MM.1S (cell line): Measurements from ENCODE around the gene FBLN7.

Experiments used
- DNase-seq: peaks from one replicate; pipeline ENCODE4 v3.0.0-alpha.2; 2015
- H2AFZ ChIP-seq: fragments of 300-600 bp; sonication (generic); 2 replicates; pipeline ENCODE4 v1.6.0; 2016; ENCODE audit warnings: antibody characterized with exemption, low read length
- H3F3A ChIP-seq: fragments of 300-600 bp; sonication (generic); 2 replicates; pipeline ENCODE4 v1.6.1; 2016; ENCODE audit warnings: mild to moderate bottlenecking, antibody characterized with exemption, low read length, moderate library complexity, mixed read lengths; ENCODE audit not compliant: insufficient read depth
- H3K27ac ChIP-seq: fragments of 300-600 bp; sonication (generic); 2 replicates; pipeline ENCODE4 v1.5.1; 2016; ENCODE audit warnings: mild to moderate bottlenecking, low read length
- H3K27me3 ChIP-seq: fragments of 300-600 bp; sonication (generic); replicated peaks from 2 replicates; pipeline ENCODE4 v1.6.0; 2016; ENCODE audit warnings: low read length; ENCODE audit not compliant: insufficient read depth
- H3K36me3 ChIP-seq: fragments of 300-600 bp; sonication (generic); replicated peaks from 2 replicates; pipeline ENCODE4 v1.6.1; 2016; ENCODE audit warnings: mild to moderate bottlenecking, low read length, mixed read lengths; ENCODE audit not compliant: insufficient read depth
- H3K4me1 ChIP-seq: fragments of 300-600 bp; sonication (generic); 2 replicates; pipeline ENCODE4 v1.6.1; 2016; ENCODE audit warnings: low read length, mixed read lengths
- H3K4me2 ChIP-seq: fragments of 300-600 bp; sonication (generic); 2 replicates; pipeline ENCODE4 v1.6.0; 2016; ENCODE audit warnings: low read depth, low read length
- H3K4me3 ChIP-seq: fragments of 300-600 bp; sonication (generic); 2 replicates; pipeline ENCODE4 v1.5.1; 2016; ENCODE audit warnings: low read length, mixed read lengths
- H3K79me2 ChIP-seq: fragments of 300-600 bp; sonication (generic); 2 replicates; pipeline ENCODE4 v1.6.1; 2016; ENCODE audit warnings: mixed run types, low read length, mixed read lengths
- H3K9ac ChIP-seq: fragments of 300-600 bp; sonication (generic); 2 replicates; pipeline ENCODE4 v1.6.1; 2016; ENCODE audit warnings: low read length, mixed read lengths
- H3K9me2 ChIP-seq: fragments of 300-600 bp; sonication (generic); replicated peaks from 2 replicates; pipeline ENCODE4 v1.6.1; 2016; ENCODE audit warnings: mild to moderate bottlenecking, low read length, mixed read lengths; ENCODE audit not compliant: insufficient read depth
- H3K9me3 ChIP-seq: fragments of 300-600 bp; sonication (generic); replicated peaks from 2 replicates; pipeline ENCODE4 v1.6.1; 2016; ENCODE audit warnings: mild to moderate bottlenecking, low read length, mixed read lengths; ENCODE audit not compliant: insufficient read depth
- H4K20me1 ChIP-seq: fragments of 300-600 bp; sonication (generic); 2 replicates; pipeline ENCODE4 v1.6.1; 2016; ENCODE audit warnings: mild to moderate bottlenecking, low read length, moderate library complexity, mixed read lengths; ENCODE audit not compliant: insufficient read depth
- CTCF ChIP-seq: fragments of 300-600 bp; sonication (generic); IDR thresholded peaks from 2 replicates; pipeline ENCODE4 v1.5.1; 2016; ENCODE audit warnings: antibody characterized with exemption, low read length, mixed read lengths
- EZH2 ChIP-seq: fragments of 300-600 bp; sonication (generic); optimal IDR thresholded peaks from 2 replicates; pipeline ENCODE3; 2017; ENCODE audit warnings: low read depth, mild to moderate bottlenecking, antibody characterized with exemption, low read length, mixed read lengths
- EZH2phosphoT487 ChIP-seq: fragments of 300-600 bp; sonication (generic); IDR thresholded peaks from 2 replicates; pipeline ENCODE4 v1.6.1; 2018; ENCODE audit warnings: antibody characterized with exemption, low read length

The FBLN7 gene

GRCh38 chr2:112118148-112118547 lies 20.0 kb upstream of the FBLN7 start:
- Histone ChIP-seq H3K9me2 (no peaks in the 10 kb centered on the region), H3K4me1 (no peaks in the 10 kb centered on the region), H4K20me1 (no peaks in the 10 kb centered on the region), H2AFZ (no peak overlapping the region), H3K9ac (no peak overlapping the region), H3K9me3 (no peaks in the 10 kb centered on the region), H3K27ac (no peak overlapping the region), H3K27me3 (no peaks in the 10 kb centered on the region), H3K4me2 (no peak overlapping the region), H3K79me2 (no peaks in the 10 kb centered on the region), H3F3A (no peaks in the 10 kb centered on the region), H3K4me3 (no peak overlapping the region), H3K36me3 (no peaks in the 10 kb centered on the region)
- DNase-seq: no peak
- TF ChIP-seq CTCF: 0 out of 2 replicates have a peak, but pooled peaks have one; percentile 3
- TF ChIP-seq EZH2: no peak

GRCh38 chr2:112121682-112122254 lies 16.4 kb upstream of the FBLN7 start:
- Histone ChIP-seq H3F3A (no peaks in the 10 kb centered on the region), H4K20me1 (no peaks in the 10 kb centered on the region), H3K9ac (no peak overlapping the region), H3K9me3 (no peaks in the 10 kb centered on the region), H3K9me2 (no peaks in the 10 kb centered on the region), H2AFZ (no peak overlapping the region), H3K27ac (no peak overlapping the region), H3K27me3 (no peaks in the 10 kb centered on the region), H3K36me3 (no peaks in the 10 kb centered on the region), H3K4me2 (no peak overlapping the region), H3K4me1 (no peaks in the 10 kb centered on the region), H3K79me2 (no peaks in the 10 kb centered on the region), H3K4me3 (no peak overlapping the region)
- DNase-seq: peak; percentile 46
- peak; percentile 60 for TF ChIP-seq CTCF
- no peak for TF ChIP-seq EZH2
- TF ChIP-seq EZH2phosphoT487: no peak

- DNase-seq: no peak
- Histone ChIP-seq H3K36me3 (no peaks in the 10 kb centered on the region), H3K4me2 (no peak overlapping the region), H4K20me1 (no peaks in the 10 kb centered on the region), H2AFZ (no peak overlapping the region), H3K9ac (no peak overlapping the region), H3K4me1 (peaks cover 7% of the 10 kb centered on the region; the same call in 1 of the 2 replicates), H3K9me3 (no peaks in the 10 kb centered on the region), H3K4me3 (no peak overlapping the region), H3K27ac (no peak overlapping the region), H3F3A (no peaks in the 10 kb centered on the region), H3K27me3 (no peaks in the 10 kb centered on the region), H3K79me2 (no peaks in the 10 kb centered on the region), H3K9me2 (no peaks in the 10 kb centered on the region)
- TF ChIP-seq EZH2 (no peak), EZH2phosphoT487 (no peak), CTCF (no peak)
Observed at GRCh38 chr2:112129060-112129459, 9.1 kb upstream of the FBLN7 start.
